Measurements from ENCODE around the gene OR52B6.

GRCh38 chr11:5577101-5577500 is 3.6 kb upstream of the OR52B6 start:
- no peak for TF ChIP-seq TEAD4 (IDR thresholded peaks at IDR 0.05)
- no peak for TF ChIP-seq YY1 (IDR thresholded peaks at IDR 0.05; ENCODE audit: low read depth)
- TF ChIP-seq EP300 (IDR thresholded peaks at IDR 0.05; ENCODE audit: borderline replicate concordance), result no peak
- TF ChIP-seq TAF1 (IDR thresholded peaks at IDR 0.05; ENCODE audit: low read depth), result no peak
- TF ChIP-seq ZBTB7A (IDR thresholded peaks at IDR 0.05; ENCODE audit: low read depth), result no peak
- TF ChIP-seq USF1 (IDR thresholded peaks at IDR 0.05), result no peak
- no peak for TF ChIP-seq RAD21 (IDR thresholded peaks at IDR 0.05; ENCODE audit: low read depth)
- no peak for TF ChIP-seq REST (IDR thresholded peaks at IDR 0.05; ENCODE audit: low read depth)
